Right lobe of liver (tissue), 4 donors: ENCODE data around the gene TMEM47.

Experiments used
- CTCF ChIP-seq, 4 donors: fragments of 200-600 bp in 3 of 4; fragments of 450-650 bp in 1 of 4; IDR thresholded peaks; one replicate each; pipeline versions ENCODE4 v1.5.1 to v1.8.0; 2016 to 2022; ENCODE audit warnings: antibody characterized with exemption in 4 of 4, mild to moderate bottlenecking in 2 of 4
- POLR2A ChIP-seq: fragments of 450-650 bp; IDR thresholded peaks from one replicate; pipeline ENCODE4 v1.6.1; 2017; ENCODE audit warnings: antibody characterized with exemption, mild to moderate bottlenecking
- donor health status: DM: no; HTN: no; CAD: no.
- donor health status: DM: no; HTN: no; CAD: no.
- donor health status: DM: no; HTN: yes; CAD: no.

GRCh38 chrX:34612036-34612435 lies 45.0 kb downstream of the TMEM47 start:
- no peak for TF ChIP-seq POLR2A
- no peak for TF ChIP-seq CTCF (IDR thresholded peaks at IDR 0.05)
